HG02885 (cell line): ENCODE data around the gene INF2.

Experiments
- ATAC-seq: cut with Tn5 transposase; IDR thresholded peaks from one replicate; pipeline ENCODE4 v1.9.1; 2021; ENCODE audit warnings: mild to moderate bottlenecking; ENCODE audit not compliant: unreplicated experiment, poor library complexity

The INF2 gene

GRCh38 chr14:104731320-104732294 is 42.2 kb downstream of the INF2 start:
- ATAC-seq: no peak

- ATAC-seq: no peak
Observed at GRCh38 chr14:104732355-104732804, 43.0 kb downstream of the INF2 start.

GRCh38 chr14:104732931-104733681 is 43.7 kb downstream of the INF2 start:
- ATAC-seq: no peak

GRCh38 chr14:104734051-104734587 is 44.7 kb downstream of the INF2 start:
- ATAC-seq: no peak

- no peak for ATAC-seq
Observed at GRCh38 chr14:104734601-104734990, 45.2 kb downstream of the INF2 start.

- ATAC-seq: no peak
Observed at GRCh38 chr14:104734991-104735779, 45.8 kb downstream of the INF2 start.

DNA sequence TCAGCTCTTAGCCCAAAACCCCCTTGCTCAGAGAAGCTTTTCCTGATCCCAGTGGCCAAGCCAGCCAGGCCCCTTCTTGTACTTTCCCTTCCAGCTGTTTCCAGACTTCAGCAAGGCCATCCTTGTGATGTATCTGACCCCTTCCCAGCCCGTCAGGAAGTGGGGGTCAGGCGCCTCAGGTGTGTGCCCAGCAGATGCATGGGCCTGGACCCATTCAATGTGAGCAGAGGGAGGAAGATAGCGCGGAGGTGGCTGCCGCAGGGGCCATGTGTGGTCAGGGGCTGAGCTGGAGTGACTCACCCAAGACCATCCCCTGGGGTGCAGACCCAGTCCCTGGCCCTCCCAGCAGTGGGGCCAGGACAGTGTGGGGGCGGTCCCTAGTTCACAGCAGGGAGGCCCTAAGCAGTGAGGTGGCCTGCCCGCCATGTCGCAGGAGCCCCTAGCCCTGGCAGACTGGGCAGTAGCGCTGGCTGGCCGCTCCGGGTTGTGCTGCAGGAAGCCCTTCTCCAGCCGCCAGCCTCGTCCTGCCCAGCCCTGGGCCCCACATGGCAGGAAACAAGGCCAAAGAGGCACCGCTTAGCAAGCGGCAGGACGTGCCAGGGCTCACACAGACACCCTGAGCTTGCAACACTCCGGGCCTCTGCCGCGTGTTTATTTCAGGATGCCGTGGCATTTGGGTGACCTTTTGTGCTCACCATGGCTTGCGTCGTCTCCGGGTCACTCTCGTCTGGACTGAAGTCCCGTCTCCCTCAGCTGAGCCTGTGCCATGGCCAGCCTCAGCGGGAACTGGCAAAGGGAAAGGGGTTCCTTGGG is 46.6 kb downstream of the INF2 start:
- ATAC-seq: no peak

DNA sequence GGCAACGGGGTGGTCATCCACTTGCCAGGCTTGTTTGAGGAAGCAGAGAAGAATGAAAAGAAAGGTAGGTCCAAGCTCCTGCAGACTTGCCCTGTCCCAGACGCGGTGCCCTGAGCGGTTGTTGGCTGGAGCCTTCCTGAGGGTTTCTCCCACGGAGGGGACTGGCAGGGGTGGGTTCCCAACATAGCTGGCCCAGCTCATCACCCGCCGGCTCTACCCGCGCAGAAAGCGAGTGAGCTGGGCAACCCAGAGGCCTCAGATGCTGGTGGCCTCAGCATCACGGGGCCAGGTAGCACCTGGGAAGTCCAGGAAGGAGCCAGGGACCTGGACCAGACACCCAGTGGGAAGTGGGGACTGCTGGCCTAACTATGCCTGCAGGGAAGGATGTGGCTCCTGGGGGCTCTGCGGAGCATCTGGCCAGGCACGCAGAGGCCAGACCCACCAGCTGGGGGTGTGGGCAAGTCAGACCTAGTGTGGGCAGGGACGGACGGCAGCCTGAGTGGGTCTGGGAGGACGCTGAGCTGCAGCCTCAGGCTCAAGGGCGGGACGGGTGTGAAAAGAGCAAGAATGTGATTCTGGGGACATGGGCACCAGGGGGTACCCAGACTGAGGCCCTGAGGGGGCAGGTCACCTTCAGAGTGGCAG is 49.1 kb downstream of the INF2 start:
- ATAC-seq: no peak

GRCh38 chr14:104739026-104739425 is 49.6 kb downstream of the INF2 start:
- no peak for ATAC-seq

DNA sequence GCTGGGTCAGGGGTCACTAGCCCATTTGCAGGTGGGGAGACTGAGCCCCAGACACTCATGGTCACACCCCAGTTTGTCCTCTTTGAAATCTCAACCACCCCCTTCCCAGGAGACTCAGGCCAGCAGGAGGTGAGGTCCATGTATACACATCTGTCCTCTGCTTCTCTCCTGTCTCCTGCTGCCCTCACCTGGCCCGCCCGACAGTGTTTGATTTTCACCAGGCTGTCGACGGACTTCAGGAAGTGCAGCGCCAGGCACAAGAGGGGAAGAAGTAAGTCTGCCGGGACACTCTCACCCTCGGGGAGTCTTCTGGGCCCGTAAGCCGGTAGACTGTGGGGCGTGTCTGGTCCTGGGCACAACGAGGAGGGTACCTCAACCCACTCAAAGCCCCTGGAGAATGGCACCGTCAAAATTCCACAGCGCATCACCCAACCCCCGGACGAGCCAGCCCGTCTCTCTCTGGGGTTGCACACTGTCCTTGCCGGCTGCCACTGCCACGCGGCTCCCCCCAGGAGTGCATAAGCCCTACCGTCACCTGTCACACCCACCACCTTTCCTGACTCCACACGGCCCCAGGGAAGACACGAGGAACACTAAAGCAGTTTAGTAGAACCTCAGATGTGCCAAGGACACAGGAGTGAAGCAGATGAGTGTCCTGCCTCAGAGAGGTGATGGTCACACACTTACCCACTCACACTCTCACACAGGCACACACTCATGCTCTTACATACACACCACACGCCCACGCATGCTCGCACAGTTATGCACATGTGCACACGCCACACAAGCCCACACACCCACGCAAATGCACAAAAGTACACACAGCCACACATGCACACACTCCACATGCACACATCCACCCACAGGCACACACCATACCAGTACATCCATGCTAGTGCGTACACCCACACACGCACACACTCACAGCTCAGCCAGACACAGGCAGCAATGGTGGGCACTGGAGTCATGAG is 50.4 kb downstream of the INF2 start:
- ATAC-seq: no peak

GRCh38 chr14:104741108-104741802 is 51.8 kb downstream of the INF2 start:
- ATAC-seq: no peak

GRCh38 chr14:104741803-104742251 is 52.4 kb downstream of the INF2 start:
- ATAC-seq: no peak

DNA sequence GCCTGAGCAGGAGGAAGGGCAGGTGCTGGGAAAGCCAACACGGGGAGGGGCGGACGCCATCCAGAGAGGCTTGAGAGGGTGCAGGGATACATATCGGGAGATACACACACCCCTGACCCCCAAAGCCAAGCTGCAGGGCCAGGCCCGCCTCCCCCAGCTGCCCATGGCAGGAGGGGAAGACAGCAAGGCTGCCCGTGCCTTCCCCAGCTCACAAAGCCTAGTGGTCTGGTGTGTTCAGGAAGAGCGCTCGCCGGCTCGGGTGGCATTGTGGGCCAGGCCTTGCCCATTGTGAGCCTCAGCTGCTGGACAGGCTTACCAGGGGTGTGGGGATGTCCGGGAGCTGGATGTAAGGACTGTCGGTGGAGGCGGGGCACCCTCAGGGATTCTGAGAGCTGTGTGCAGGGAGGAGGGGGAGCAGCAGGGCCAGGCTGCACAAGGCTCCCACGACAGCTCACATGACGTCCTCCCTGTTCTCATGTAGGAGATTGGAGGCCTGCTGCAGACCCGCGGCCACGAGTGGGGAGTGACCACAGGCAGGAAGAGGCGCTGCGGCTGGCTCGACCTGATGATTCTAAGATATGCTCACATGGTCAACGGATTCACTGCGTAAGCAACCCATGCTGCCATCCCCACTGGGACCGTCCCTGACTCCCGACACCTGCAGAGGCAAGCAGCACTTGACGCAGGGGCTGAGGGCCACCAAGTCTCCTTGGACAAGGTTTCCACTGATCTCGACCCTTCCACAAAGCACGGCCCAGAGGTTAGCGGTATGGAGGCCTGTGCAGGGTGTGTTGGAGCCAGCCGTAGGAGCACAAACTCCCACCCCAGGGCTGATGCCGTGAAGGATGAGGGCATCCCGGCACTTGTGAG is 53.4 kb downstream of the INF2 start:
- ATAC-seq: no peak

DNA sequence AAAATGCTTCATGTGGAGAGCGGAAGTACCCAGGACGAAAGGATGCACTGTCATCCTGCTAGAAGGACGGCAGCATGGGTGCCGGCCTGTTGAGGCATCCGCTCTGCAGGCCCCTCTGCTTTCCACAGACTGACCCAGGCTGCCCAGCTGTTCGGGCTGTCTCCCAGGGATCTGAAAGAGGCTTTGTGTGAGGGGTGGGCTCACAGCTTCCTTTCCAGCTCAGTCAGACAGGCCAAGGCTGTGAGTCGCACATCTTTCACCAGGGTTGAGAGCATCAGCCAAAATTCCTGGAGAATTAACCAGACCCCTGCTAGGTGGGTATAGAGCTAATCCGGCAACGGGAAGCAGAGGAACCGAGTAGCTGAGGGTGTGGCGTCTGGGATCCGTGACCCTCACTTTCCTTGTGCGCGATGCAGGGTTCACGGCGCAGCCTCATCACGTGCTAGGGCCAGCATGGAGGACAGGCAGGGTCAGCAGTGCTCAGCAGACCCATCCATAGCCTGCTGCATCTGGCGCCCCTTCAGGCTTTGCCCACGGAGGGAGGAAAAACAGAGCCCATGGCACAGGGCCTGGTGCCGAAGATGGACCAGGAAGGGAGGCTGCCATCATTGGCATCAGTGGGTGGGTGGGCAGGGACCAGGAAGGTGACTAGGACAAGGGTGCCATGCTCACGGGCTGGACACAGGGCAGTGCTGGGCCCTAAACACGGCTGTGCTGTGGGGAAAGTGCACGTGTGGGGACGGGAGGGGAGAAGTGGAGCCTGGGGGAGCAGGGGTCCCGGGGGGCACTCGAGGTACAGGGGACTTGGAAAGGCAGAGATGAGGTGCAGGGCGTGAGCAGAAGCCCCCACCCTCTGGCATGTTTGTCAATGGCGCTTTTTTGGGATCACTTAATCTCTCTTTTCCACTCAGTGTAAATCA is 54.3 kb downstream of the INF2 start:
- no peak for ATAC-seq

DNA sequence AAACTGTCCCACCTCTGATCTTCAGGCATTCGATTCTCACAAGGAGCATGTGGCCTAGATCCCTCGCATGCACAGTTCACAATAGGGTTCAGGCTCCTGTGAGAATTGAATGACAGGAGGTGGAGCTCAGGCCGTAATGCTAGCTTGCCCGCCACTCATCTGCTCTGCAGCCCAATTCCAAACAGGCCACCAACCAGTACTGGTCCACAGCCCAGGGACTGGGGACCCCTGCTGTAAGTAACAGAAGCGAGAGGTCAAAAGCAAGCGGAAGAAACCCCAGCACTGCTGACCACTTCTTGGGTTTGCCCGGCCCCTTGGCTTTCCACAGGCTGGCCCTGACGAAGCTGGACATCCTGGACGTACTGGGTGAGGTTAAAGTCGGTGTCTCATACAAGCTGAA is 55.1 kb downstream of the INF2 start:
- ATAC-seq: no peak
